DMS153 treated with DMSO at 0.1 percent for 48 hours (cell line): ENCODE data around the gene CYP19A1.

Experiments
- DNase-seq: peaks from one replicate; lab custom pipeline; 2025; ENCODE audit not compliant: unreplicated experiment; lab: John Stamatoyannopoulos, UW

CYP19A1 gene

GRCh38 chr15:51363383-51363782 is 25.0 kb upstream of the CYP19A1 start:
- DNase-seq = no peak

DNA sequence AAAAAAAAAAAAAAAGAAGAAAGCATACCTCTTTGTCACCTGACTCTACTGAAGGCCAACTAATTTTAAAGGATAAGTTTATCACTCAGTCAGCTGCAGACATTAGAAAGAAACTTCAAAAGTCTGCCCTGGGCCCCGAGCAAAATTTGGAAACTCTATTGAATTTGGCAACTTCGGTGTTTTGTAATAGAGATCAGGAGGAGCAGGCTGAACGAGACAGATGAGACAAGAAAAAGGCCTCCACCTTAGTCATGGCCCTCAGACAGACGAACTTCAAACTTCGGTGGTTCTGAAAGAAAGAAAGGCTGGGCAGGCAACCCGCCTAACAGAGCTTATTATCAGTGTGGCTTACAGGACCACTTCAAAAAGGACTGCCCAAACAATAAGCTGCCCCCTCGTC is 21.6 kb upstream of the CYP19A1 start:
- DNase-seq = no peak

DNA sequence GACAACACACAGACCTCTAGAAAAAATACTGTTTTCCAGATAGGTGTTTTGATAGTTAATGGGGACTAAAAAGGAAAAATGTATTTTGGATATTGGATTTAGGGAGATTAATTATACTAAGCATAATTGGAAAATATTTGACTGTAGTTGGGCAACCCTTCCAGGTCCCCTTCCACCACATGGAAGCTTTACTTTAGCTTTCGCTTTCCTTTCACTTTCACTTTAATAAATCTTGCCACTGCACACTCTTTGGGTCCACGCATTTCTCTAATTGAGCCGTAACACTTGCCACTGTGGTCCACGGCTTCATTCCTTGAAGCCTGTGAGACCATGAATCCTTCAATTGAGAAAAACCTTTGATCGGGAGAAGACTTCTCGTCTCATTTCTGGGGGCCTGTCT is 18.6 kb upstream of the CYP19A1 start:
- DNase-seq = no peak

DNA sequence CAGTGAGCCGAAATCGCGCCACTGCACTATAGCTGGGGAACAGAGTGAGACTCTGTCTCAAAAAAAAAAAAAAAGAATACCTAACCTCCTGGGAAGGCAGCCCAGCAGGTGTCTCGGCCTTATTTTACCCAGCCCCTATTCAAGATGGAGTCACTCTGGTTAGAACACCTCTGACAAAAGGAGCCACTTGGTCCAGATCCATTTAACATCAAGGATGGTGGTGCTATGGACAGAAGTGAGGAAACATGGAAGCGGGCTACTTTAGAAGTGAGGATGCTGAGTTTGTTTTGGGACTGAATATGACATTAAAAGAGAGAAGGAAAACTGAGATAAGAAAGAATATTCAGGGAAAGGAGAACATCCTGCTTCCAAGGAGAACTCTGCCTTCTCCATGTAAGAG is 17.8 kb upstream of the CYP19A1 start:
- DNase-seq = no peak

DNA sequence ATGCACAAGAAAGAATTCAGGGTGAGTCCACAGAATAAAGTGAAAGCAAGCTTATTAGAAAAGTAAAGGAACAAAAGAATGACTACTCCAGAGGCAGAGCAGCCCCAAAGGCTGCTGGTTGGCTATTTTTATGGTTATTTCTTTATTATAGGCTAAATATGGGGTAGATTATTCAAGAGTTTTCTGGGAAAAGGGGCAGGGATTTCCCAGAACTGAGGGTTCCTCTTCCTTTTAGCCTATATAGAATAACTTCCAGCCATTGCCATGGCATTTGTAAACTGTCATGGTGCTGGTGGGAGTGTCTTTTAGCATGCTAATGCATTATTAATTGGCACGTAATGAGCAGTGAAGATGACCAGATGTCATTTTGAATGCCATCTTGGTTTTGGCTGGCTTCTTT is 16.7 kb upstream of the CYP19A1 start:
- no peak for DNase-seq

- no peak for DNase-seq
Measured at GRCh38 chr15:51353976-51354375, 15.6 kb upstream of the CYP19A1 start.

GRCh38 chr15:51350723-51351122 is 12.3 kb upstream of the CYP19A1 start:
- DNase-seq = no peak

DNA sequence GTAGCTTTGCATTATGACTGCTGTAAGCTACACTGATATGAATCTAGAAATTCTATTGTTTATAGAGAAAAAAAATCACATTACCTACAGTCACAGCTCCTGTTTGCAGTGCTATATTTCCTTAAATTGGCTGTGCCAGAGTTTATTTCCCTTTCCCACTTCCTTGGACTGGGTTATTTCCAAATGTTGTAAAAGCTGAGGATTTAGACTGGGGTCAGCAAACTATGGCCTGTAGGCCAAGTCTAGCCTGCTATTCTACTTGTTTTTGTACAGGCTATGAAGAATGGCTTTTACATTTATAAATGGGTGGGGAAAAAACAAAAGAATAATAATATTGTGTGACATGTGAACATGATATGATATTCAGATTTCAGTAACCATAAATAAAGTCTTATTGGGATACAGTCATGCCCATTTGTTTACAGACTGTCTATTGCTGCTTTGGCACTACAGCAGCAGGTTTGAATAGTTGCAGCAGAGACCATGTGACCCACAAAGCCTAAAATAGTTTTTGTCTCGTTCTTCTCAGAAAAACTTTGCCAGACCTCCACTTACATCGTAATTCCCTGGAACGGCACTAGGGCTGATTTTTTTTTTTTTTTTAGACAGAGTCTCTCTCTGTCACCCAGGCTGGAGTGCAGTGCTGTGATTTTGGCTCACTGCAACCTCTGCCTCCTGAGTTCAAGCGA is 10.9 kb upstream of the CYP19A1 start:
- no peak for DNase-seq

- DNase-seq = no peak
Measured at GRCh38 chr15:51348688-51349087, 10.3 kb upstream of the CYP19A1 start.

DNA sequence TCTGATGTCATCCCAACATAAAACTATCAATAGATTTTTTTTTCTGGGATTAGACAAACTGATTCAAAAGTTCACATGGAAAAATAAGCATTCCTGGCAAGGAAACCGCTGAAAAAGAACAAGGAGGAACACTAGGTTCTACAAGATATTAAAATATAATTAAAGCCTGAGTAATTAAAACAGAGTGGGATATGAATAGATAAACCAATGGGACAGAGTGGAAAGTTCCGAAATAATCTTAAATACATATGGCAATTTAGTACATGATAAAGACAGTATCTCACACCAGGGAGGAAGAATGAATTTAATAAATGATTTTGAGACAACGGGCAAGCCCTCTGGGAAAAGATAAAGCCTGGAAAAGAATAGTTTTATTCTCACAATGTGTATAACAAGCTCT is 7.7 kb upstream of the CYP19A1 start:
- DNase-seq = no peak

- no peak for DNase-seq
Measured at GRCh38 chr15:51343466-51343865, 5.1 kb upstream of the CYP19A1 start.

- no peak for DNase-seq
Measured at GRCh38 chr15:51342227-51342999, 4.0 kb upstream of the CYP19A1 start.

DNA sequence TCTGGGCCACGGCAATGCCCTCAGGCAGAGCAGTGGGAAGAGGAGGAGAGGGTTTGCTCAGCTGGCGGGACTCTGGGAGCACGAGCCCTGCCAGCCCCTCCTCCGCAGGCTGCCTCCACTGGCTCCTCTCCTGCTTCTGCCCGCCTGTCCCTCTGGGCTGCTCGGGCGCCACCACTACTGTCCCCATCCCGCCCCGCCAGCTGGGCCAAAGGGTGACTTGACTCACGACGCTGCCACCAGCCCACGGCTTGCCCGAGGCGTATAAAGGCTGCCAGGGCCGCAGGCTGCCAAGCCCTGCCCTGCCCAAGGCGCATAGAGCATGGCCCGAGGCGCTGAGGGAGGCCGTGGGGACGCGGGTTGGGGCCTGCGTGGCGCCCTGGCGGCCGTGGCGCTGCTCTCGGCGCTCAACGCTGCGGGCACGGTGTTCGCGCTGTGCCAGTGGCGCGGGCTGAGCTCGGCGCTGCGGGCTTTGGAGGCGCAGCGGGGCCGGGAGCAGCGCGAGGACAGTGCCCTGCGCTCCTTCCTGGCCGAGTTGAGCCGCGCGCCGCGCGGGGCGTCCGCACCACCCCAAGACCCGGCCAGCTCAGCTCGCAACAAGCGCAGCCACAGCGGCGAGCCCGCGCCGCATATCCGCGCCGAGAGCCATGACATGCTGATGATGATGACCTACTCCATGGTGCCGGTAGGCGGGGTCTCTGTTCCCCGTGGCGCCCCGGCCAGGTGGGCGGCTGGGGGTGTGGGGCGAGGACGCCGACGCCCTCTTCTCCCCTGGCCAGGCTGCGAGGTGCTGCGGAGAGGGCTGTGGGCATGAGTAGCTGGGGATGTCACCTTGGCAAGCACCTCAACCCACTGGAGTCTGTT is 3.2 kb upstream of the CYP19A1 start, which contains the start of gene GLDN:
Gene GLDN (plus strand): TSS at position 290 of the 861 bp plus-strand sequence. CDS start 30 bp downstream, at position 320.
- DNase-seq = no peak

DNA sequence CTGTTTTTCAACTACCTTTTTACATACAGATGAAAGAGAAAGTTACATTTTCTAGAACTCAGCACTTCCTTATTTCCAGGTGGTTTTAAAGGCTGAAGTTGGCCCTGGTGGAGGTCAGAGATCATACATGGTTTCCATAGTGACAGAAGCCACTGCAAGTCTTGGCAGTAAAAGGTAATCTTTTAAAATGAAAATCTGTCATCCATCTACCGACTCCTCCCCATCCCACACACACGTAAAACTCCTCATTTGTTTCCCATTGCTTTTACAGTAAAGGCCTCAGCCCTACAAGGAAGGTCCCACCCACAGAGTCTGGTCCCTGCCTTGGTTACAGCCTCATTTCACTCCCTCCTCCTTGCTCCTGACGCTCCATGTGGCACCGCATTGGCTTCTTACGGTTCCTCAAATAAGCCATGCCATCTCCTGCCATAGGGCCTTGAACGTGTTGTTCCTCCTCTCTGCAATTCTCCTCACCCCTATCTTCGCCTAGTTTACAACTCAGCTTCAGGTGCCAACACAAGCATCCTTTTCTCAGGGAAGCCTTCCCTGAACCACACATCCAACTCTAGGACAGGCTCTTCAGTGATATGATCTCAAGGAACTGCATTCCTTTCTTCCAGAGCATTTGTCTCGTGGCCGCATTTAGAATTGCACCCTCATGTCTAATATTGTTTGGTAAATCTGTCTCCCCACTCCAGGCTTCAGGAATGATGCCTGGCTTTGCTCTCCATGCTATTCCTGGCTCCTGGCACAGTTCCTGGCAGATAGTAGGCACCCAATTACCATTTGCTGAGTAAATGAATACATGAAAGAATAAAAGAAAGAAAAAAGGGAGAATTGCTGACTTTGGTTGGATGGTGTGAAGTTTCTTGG is 2.6 kb downstream of the CYP19A1 start:
- DNase-seq = no peak

GRCh38 chr15:51335087-51335486 is 3.3 kb downstream of the CYP19A1 start:
- no peak for DNase-seq

DNA sequence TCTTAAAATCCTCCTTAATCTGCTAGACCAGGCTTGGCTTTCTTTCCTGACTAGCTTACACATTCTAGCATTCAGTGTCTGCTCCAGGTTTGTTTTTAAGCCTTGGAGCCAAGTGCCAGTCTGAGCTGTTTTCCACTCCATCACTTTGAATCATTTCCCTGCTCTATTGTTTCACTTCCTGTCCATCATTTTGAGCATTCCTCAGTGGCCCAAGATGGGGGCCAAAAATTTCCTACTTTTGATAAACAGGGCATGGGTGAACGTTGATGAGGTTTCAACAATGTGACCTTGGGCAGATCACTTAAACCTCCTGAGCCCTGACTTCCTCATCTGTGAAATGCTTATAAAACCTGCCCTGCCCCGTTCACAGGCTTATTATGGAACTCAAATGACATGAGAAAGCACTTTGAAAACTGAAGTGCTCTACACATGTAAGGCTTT is 4.4 kb downstream of the CYP19A1 start:
- no peak for DNase-seq

DNA sequence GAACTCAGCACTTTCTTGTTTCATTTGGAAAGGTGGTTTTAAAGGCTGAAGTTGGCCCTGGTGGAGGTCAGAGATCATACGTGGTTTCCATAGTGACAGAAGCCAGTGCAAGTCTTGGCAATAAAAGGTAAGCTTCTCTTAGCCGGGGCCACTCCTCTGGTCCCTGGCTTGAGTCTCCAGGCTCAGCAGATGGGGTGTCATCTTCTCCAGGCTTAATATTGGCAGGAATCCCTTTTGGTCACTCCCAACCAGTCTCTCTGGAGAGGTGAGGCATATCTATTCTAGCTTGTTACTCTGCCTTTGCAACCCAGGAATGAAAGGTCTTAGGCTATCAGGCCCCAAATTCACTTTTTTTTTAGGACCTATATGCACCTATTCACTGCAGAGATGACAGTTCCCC is 4.8 kb downstream of the CYP19A1 start:
- no peak for DNase-seq

DNA sequence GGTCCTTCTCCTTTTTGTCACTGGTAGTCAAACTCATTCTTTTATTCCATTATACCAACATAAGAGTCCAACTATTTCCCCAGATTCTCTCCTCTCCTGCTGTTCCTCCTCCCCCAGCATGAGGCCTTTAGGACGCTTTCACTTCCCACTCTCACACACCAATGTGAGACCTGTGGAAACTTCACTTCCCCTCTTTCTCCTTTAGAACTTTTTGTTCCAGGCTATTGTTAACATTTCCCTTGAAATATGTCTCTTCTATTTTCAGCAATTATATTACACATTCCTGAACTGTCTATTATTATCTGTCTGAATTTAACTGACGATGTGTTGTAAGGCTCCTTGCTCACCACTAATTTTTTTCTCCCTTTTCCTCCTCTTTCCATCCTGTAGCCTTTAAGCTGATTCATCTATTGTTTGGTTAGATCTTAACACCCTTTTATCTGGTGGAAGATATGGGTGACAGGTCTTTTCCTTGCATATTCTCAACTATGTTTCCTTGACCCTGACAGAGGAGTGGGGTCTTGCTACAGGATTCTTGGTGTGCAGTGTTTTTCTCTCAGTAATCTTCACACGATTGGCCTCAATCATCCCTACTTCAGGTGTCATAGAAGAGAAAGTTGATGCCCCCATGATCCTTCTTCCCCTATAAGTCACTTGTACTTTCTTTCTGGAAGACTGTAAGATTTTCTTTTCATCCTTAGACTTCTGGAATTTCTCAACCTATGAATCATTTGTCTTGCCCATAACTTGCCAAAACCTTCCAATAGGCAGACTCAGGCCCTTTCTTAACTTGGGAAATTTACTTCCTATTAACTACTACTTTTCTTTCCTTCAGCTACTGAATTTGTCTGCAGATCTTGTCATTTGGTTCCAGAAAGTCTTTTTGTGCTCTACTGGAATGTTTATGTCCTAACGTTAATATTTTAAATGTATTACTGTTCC is 5.9 kb downstream of the CYP19A1 start:
- DNase-seq = no peak

GRCh38 chr15:51331141-51331540 is 7.3 kb downstream of the CYP19A1 start:
- no peak for DNase-seq
